Brain microvascular endothelial cell (primary cell): Measurements from ENCODE around the gene EEFSEC.

ENCODE experiments used
- DNase-seq: peaks from one replicate; pipeline ENCODE4 v3.0.0-alpha.2; 2020
- H3K27ac ChIP-seq: fragments of 250-450 bp; sonication (Bioruptor Pico); 2 replicates; pipeline ENCODE4 v1.5.1; 2020; ENCODE audit warnings: mild to moderate bottlenecking, moderate library complexity
- H3K27me3 ChIP-seq: fragments of 250-450 bp; sonication (Bioruptor Pico); replicated peaks from 2 replicates; pipeline ENCODE4 v1.5.1; 2020; ENCODE audit warnings: mild to moderate bottlenecking
- H3K36me3 ChIP-seq: fragments of 250-450 bp; sonication (Bioruptor Pico); replicated peaks from 2 replicates; pipeline ENCODE4 v1.5.1; 2020; ENCODE audit warnings: mild to moderate bottlenecking
- H3K4me3 ChIP-seq: 2 replicates; pipeline ENCODE4 v1.5.1; 2011; ENCODE audit warnings: low read depth, mild to moderate bottlenecking, control low read depth, low read length, moderate library complexity
- in situ Hi-C: cut with HindIII; loops from 2 replicates; pipeline ENCODE4 v1.10.0; 2017; ENCODE audit warnings: low sequenced_read_pairs, low pct_ligation_motif_present
- TF ChIP-seq, protein P1 (sequence below): IDR thresholded peaks from 2 replicates; pipeline ENCODE4 v1.5.1; 2011; ENCODE audit warnings: low read depth, mild to moderate bottlenecking, moderate library complexity, low read length, control low read depth, inconsistent platforms; ENCODE audit errors: missing control alignments

The EEFSEC gene

DNA sequence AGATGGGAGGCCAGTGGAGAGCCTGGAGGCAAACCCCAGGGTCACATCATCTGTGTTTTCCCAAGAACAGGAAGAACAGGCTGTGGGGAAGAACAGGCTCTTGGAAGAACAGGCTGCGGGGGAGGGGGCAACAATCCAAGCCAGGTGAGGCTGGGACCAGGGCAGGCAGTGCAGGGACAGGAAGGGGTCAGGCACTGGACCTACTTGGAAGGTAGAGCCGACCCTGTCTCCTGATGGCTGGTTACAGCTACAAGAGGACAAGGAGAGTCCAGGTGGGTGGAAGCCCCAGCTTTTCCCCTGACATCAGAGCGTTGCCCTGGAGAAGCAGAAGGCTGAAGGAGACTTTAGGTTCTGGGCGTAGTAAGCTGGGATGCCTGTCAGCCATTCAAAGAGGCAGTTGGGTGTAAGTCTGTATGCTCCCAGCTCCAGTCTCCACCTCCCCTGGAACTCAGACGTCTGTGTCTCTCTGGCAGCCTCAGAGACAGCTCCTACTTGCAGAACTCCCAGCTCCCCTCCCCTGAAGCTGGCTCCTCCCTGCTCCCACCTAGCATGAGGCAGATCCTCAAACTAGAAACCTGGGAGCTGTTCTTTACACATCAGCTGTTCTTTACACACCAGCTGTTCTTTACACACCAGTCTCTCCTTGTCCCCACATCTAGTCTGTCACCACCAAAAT lies 182.5 kb downstream of the EEFSEC start:
- H3K27ac ChIP-seq: no peak overlapping the region
- TF ChIP-seq, protein P1, sequence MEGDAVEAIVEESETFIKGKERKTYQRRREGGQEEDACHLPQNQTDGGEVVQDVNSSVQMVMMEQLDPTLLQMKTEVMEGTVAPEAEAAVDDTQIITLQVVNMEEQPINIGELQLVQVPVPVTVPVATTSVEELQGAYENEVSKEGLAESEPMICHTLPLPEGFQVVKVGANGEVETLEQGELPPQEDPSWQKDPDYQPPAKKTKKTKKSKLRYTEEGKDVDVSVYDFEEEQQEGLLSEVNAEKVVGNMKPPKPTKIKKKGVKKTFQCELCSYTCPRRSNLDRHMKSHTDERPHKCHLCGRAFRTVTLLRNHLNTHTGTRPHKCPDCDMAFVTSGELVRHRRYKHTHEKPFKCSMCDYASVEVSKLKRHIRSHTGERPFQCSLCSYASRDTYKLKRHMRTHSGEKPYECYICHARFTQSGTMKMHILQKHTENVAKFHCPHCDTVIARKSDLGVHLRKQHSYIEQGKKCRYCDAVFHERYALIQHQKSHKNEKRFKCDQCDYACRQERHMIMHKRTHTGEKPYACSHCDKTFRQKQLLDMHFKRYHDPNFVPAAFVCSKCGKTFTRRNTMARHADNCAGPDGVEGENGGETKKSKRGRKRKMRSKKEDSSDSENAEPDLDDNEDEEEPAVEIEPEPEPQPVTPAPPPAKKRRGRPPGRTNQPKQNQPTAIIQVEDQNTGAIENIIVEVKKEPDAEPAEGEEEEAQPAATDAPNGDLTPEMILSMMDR: no peak
- no peaks in the 10 kb centered on the region for H3K36me3 ChIP-seq
- H3K4me3 ChIP-seq: no peak overlapping the region
- H3K27me3 ChIP-seq: no peaks in the 10 kb centered on the region
- in situ Hi-C loops: no loop called here
- DNase-seq: no peak

DNA sequence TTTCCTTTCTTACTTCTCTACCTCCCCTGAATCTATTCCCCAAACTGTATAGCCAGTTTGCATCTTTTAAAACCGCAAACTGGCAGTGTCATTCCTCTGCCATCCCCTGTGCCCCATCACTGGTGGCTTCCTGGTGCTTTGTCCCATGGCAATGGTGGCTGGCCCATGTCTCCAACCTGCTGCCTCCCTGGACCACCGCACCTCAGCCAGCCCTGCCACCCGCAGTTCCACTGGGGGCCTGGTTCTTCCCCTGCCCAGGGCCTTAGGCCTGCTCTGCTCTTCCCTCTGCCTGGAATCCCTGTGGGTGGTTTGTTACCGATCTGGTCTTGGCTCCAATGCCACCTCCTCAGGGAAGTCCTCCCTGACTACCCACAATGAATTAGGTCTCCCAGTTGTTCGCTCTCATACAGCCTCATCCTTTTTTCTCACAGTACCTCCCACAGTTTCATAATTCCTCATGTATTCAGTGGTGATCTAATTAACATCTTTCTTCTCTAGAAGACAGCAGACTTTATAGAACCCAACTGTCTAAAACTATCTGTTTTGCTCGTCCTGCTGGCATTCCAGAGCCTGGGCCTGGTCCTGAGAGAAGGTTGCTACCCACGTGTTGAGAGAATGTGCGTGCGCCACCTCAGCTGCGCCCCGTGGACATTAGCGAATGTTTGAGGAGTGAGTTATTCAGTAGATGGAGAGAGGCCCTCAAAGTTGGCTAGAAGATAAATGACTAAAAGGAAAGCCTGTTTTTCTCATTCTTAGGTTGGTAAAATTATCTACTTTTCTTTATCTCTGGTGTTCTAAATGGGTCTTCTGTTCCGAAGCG lies 183.3 kb downstream of the EEFSEC start:
- Histone ChIP-seq H3K36me3 (no peaks in the 10 kb centered on the region), H3K27ac (no peak overlapping the region), H3K27me3 (no peaks in the 10 kb centered on the region), H3K4me3 (no peak overlapping the region)
- in situ Hi-C loops: no loop called here
- TF ChIP-seq, protein P1: no peak
- DNase-seq: no peak

DNA sequence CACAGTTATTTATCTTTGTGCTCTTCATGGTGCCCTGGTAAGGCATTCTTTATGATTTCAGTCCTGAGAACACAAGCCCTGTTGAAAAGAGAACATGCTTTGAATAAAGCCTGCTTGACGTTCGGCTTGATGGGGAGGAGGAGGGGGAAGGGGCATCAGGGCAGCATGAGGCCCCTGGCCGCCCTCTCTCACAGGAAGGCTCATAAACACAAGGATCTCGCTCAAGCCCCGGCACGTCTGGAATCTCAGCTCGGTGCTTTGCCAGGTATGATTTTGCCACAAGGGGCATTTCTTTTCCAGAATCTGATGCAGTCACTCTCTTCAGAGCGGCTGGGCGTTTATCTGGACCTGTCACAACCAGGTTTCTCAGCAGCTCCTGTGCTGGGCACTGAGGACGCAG lies 184.0 kb downstream of the EEFSEC start:
- H3K36me3 ChIP-seq: no peaks in the 10 kb centered on the region
- no peak overlapping the region for H3K4me3 ChIP-seq
- H3K27ac ChIP-seq: no peak overlapping the region
- H3K27me3 ChIP-seq: no peaks in the 10 kb centered on the region
- no peak for DNase-seq
- in situ Hi-C loops: no loop called here
- TF ChIP-seq, protein P1: no peak

DNA sequence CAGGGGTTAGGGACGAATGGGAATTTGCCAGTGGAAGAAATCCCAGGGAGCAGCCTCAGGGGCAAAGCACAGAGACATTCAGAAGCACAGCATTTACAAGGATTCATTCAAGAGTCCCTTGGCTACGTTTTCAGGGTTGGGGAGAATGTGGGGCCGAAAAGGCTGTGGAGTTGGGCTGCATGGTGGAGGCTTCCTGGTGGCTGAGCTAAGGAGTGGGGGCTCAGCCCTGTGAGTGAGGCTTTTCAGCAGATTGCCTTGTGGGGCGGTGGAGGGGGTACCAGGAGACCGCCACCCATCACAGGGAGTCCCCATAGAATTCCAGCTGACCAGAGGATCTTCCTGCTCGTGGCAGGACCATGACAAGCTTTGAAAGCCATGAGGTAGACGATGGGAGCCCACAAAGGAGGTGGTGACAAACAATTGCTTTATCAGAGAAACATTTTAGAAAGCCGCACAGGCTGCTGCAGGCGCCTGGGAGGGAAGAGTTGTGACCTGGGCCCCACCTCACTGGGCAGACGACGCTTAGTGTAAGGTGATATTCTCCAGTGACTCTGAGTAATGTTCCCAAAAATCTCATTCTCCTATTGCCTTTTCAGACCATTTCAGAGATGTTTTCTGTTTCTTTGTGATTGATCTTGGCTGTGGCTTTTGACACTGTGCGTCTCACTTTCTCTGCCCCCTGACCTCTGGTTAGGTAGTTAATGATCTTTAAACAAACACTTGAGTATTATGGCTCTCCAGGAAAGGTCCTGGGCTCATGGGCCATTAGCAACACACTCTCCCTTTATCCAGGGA lies 185.5 kb downstream of the EEFSEC start:
- no peak for DNase-seq
- no peaks in the 10 kb centered on the region for H3K27me3 ChIP-seq
- no peaks in the 10 kb centered on the region for H3K36me3 ChIP-seq
- in situ Hi-C loops: no loop called here
- H3K27ac ChIP-seq: no peak overlapping the region
- TF ChIP-seq, protein P1: no peak
- no peak overlapping the region for H3K4me3 ChIP-seq

DNA sequence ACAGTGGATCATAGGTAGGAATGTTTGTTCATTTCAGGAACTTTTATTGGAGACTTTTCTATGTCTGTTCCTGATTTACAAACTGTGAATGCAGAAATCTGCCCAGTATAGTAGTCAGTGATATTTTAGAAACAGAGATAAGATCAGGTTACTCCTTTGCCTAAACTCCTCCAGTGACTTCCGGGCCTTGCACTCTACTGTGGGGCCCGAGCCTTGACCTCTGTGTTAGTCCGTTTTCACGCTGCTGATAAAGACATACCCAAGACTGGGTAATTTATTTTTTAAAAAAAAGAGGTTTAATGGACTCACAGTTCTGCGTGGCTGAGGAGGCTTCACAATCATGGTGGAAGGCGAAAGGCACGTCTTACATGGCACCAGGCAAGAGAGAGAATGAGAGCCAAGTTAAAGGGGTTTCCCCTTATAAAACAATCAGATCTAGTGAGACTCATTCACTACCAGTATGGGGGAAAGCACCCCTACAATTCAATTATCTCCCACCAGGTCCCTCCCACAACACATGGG lies 186.3 kb downstream of the EEFSEC start:
- no peak for DNase-seq
- Histone ChIP-seq H3K36me3 (no peaks in the 10 kb centered on the region), H3K27ac (no peak overlapping the region), H3K27me3 (no peaks in the 10 kb centered on the region), H3K4me3 (no peak overlapping the region)
- in situ Hi-C loops: no loop called here
- TF ChIP-seq, protein P1: no peak
